Stomach (tissue), 9 donors: ENCODE measurements around the gene CACNA2D3. TPM values are rescaled to one million over a fixed set of nuclear protein-coding genes. Genes with fewer than 3 reads are reported as not detected.

Source experiments
- DNase-seq, 2 donors: peaks; one replicate each; pipeline versions ENCODE4 v3.0.0 to v3.0.0-alpha.2; 2013 to 2019
- H3K27ac ChIP-seq, 5 donors: fragments of 200-600 bp in 4 of 5; sonication (generic) in 4 of 5; one replicate each; pipeline ENCODE4 v1.5.1; 2013 to 2019; ENCODE audit warnings: mild to moderate bottlenecking in 1 of 5, moderate library complexity in 1 of 5
- H3K27me3 ChIP-seq, 3 donors: fragments of 200-600 bp; sonication (generic); one replicate each; pipeline ENCODE4 v1.5.1; 2017 to 2019; ENCODE audit warnings: mixed run types in 1 of 3
- H3K36me3 ChIP-seq, 4 donors: fragments of 200-600 bp; sonication (generic); 1 replicate in 3 of 4; 2 replicates in 1 of 4; pipeline ENCODE4 v1.5.1; 2016 to 2019
- H3K4me1 ChIP-seq, 4 donors: fragments of 200-600 bp; sonication (generic); one replicate each; pipeline ENCODE4 v1.5.1; 2016 to 2019
- H3K4me3 ChIP-seq, 4 donors: fragments of 200-600 bp; sonication (generic) in 3 of 4; one replicate each; pipeline ENCODE4 v1.5.1; 2016 to 2019; ENCODE audit warnings: mild to moderate bottlenecking in 1 of 4
- H3K9me3 ChIP-seq, 4 donors: fragments of 200-600 bp; sonication (generic); one replicate each; pipeline ENCODE4 v1.5.1; 2016 to 2019
- EP300 ChIP-seq: sonication (generic); formaldehyde crosslinking; IDR thresholded peaks from one replicate; pipeline ENCODE4 v1.6.1; 2017; ENCODE audit warnings: antibody characterized with exemption
- POLR2A ChIP-seq, 4 donors: fragments of 450-650 bp; IDR thresholded peaks; one replicate each; pipeline ENCODE4 v1.6.1; 2016; ENCODE audit warnings: antibody characterized with exemption in 4 of 4, control low read depth in 2 of 4, mild to moderate bottlenecking in 1 of 4, moderate library complexity in 1 of 4
- POLR2AphosphoS5 ChIP-seq, 3 donors: sonication (generic); formaldehyde crosslinking; IDR thresholded peaks; one replicate each; pipeline ENCODE4 v1.6.1; 2016; ENCODE audit warnings: antibody characterized with exemption in 3 of 3
- WGBS, 5 donors: extraction: QIAGEN DNeasy Blood & Tissue Kit in 3 of 5; methylation state at CpG; one replicate each; pipeline versions ENCODE4 v1.1.5 to v1.1.7; 2013 to 2018; 5-methylcytosine and 5-hydroxymethylcytosine counted together
- intact Hi-C: fragments of 100-400 bp; cut with DNase I; formaldehyde crosslinking; loops from one replicate; pipeline ENCODE4 v1.15.1; 2023; ENCODE audit warnings: low total_unique reads
- polyA plus RNA-seq, 3 donors: library from polyadenylated mRNA; stranded (reverse); fragments of 200-250 nt; gene quantifications; one replicate each; pipeline ENCODE4 v1.2.3, GENCODE V29; 2013
- total RNA-seq, 5 donors: library from RNA; depleted of rRNA; stranded (reverse); fragments of >200 nt; gene quantifications; one replicate each; pipeline versions ENCODE4 v1.1.0 to v1.2.3, GENCODE V29; 2014 to 2016
- TF ChIP-seq, protein P1 (sequence below), 7 experiments: fragments of 450-650 bp in 4 of 7; fragments of 200-600 bp in 3 of 7; sonication (generic) in 3 of 7; IDR thresholded peaks; one replicate each; pipeline ENCODE4 v1.5.1; 2016 to 2019; ENCODE audit warnings: antibody characterized with exemption in 7 of 7, control low read depth in 2 of 7, mild to moderate bottlenecking in 1 of 7
- donor health status: healthy with polysubstance abuse.
- donor health status: Bipolar disorder and iron deficiency.
- donor health status: healthy.

The CACNA2D3 gene
- total and polyA plus RNA-seq, 8 donors: 0.56 to 54.0 (median 2.9) TPM; not detected in 1

DNA sequence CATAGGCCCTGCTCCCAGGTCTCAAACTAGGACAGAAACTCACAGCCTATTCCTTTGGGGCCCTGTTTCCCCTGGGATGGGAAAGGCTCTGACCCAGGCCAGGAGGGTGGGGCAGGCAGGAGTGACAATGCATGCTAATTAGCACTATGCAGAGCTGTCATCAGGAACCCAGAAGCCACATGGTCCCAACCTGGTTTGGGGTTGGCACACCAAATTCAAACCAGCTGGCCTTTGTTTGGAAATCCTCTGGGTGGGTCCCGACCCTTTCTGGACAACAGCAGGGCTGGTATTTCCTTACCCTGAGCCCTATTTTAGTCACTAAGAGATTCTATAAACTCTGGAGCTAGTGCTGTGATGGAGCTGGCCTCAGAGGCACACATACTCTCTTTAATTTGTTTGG, 639.3 kb downstream of the CACNA2D3 start:
- no peaks in the 10 kb centered on the region for H3K9me3 ChIP-seq
- no peaks in the 10 kb centered on the region for H3K27me3 ChIP-seq
- H3K36me3 ChIP-seq: no peaks in the 10 kb centered on the region
- intact Hi-C loops: no loop called here
- no peak for DNase-seq
- no peak overlapping the region for H3K27ac ChIP-seq
- no peak overlapping the region for H3K4me3 ChIP-seq
- WGBS, 5 donors: 29 to 56% (median 38%) methylated on average over 1 of the region's 1 CpG
- no peaks in the 10 kb centered on the region for H3K4me1 ChIP-seq
- no peak for TF ChIP-seq EP300
- TF ChIP-seq, protein P1, sequence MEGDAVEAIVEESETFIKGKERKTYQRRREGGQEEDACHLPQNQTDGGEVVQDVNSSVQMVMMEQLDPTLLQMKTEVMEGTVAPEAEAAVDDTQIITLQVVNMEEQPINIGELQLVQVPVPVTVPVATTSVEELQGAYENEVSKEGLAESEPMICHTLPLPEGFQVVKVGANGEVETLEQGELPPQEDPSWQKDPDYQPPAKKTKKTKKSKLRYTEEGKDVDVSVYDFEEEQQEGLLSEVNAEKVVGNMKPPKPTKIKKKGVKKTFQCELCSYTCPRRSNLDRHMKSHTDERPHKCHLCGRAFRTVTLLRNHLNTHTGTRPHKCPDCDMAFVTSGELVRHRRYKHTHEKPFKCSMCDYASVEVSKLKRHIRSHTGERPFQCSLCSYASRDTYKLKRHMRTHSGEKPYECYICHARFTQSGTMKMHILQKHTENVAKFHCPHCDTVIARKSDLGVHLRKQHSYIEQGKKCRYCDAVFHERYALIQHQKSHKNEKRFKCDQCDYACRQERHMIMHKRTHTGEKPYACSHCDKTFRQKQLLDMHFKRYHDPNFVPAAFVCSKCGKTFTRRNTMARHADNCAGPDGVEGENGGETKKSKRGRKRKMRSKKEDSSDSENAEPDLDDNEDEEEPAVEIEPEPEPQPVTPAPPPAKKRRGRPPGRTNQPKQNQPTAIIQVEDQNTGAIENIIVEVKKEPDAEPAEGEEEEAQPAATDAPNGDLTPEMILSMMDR (IDR thresholded peaks at IDR 0.05): no peak
- TF ChIP-seq POLR2A (IDR thresholded peaks at IDR 0.05): no peak
- TF ChIP-seq POLR2AphosphoS5 (IDR thresholded peaks at IDR 0.05): no peak

DNA sequence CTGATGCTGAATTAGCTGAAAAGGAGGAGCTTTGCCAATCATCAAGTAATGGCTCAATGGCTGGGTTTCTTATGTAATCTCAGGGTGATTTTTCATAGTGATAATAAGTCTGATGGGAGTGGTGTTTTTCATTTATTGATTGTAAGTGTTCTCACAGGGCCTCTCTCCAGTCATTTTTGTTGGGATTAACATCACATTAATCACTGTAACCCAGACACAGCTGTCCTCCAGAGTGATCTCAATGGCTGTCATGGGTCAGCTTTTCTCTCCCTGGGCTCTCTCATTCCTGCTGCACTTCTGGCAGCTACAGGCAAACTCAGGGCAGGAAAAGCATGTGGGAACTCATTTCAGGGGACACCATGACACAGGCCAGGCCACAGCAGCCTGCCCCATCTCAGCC, 642.6 kb downstream of the CACNA2D3 start:
- no peak for TF ChIP-seq EP300
- no peak for TF ChIP-seq POLR2AphosphoS5 (IDR thresholded peaks at IDR 0.05)
- no peak overlapping the region for H3K4me3 ChIP-seq
- intact Hi-C loops: no loop called here

DNA sequence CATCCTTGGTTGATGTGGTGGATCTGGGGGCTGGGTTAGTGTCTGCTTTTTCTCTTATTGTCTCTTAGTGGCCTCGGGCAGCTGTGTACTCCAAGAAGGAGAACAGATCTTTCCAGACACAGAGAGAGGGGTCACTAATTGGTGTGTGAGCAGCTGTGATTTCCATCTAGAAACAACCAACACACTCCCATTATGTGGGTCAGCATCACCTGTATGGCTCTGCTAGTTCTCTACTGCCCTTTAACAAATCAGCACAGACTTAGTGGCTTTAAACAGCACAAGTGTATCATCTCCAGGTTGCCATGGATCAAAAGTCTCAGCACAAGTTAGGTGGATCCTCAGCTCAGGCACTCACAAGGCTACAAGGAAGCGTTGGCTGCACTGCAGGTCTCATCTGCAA, 648.7 kb downstream of the CACNA2D3 start:
- no peaks in the 10 kb centered on the region for H3K4me1 ChIP-seq
- no peak for DNase-seq
- H3K27me3 ChIP-seq: no peaks in the 10 kb centered on the region
- TF ChIP-seq EP300 (no peak), POLR2A (IDR thresholded peaks at IDR 0.05) (no peak), POLR2AphosphoS5 (IDR thresholded peaks at IDR 0.05) (no peak)
- TF ChIP-seq, protein P1 (IDR thresholded peaks at IDR 0.05): no peak
- H3K27ac ChIP-seq: no peak overlapping the region
- H3K9me3 ChIP-seq: no peaks in the 10 kb centered on the region
- WGBS, 5 donors: 58 to 87% (median 77%) methylated on average over 2 of the region's 2 CpGs
- no peak overlapping the region for H3K4me3 ChIP-seq
- H3K36me3 ChIP-seq: no peaks in the 10 kb centered on the region
- intact Hi-C loops: no loop called here

More for the DNA sequence above, 642.6 kb downstream of the CACNA2D3 start:
- Histone ChIP-seq H3K4me1 (no peaks in the 10 kb centered on the region), H3K36me3 (no peaks in the 10 kb centered on the region), H3K27me3 (no peaks in the 10 kb centered on the region), H3K9me3 (no peaks in the 10 kb centered on the region), H3K27ac (no peak overlapping the region)
- DNase-seq: no peak

DNA sequence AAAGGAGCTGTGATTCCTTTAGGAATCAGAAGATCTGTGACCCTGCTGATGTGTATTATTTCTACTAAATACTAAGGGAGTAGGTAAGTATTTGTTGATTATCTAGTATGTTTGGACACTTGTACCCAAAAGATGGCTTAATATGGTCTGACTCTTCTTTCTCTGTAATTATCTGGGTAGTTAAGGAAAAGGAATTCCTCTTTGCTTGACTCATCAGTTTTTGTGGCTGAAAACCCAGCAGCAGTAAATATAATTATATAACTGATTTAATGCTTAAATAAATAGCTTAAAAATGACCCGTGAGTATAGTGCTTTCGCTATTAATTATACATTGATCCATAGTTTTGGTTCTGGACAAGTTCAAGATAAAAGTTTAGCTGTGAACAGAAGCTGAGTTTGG, 649.7 kb downstream of the CACNA2D3 start:
- Histone ChIP-seq H3K27me3 (no peaks in the 10 kb centered on the region), H3K27ac (no peak overlapping the region), H3K4me1 (no peaks in the 10 kb centered on the region), H3K36me3 (no peaks in the 10 kb centered on the region), H3K9me3 (no peaks in the 10 kb centered on the region), H3K4me3 (no peak overlapping the region)
- TF ChIP-seq POLR2A (IDR thresholded peaks at IDR 0.05) (no peak), EP300 (no peak), POLR2AphosphoS5 (IDR thresholded peaks at IDR 0.05) (no peak)
- TF ChIP-seq, protein P1 (IDR thresholded peaks at IDR 0.05): no peak
- WGBS, 5 donors: 66 to 84% (median 77%) methylated on average over 2 of the region's 2 CpGs
- intact Hi-C loops: no loop called here
- DNase-seq: no peak

DNA sequence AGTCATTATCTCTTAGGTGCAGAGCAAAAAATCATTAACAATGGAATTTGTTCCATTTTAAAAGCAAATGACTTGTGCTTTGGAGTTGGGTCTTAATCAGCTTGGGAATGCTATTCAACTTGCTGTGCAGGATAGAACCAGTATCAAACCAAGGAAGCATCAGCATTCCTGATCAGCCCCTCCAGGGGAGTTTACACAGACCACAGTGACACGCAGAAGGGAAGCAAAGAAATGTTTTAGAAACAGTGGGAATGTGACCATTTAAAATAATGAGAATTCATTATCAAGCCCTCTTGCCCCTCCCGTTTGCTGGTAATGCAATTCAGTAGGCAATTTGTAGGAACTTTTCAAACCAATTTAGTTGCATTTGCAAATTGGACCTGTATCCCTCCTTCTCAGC, 650.4 kb downstream of the CACNA2D3 start:
- no peak for DNase-seq
- TF ChIP-seq EP300: no peak
- no peak for TF ChIP-seq POLR2A (IDR thresholded peaks at IDR 0.05)
- TF ChIP-seq POLR2AphosphoS5 (IDR thresholded peaks at IDR 0.05): no peak
- intact Hi-C loops: no loop called here
- Histone ChIP-seq H3K9me3 (no peaks in the 10 kb centered on the region), H3K27ac (no peak overlapping the region), H3K4me1 (no peaks in the 10 kb centered on the region), H3K4me3 (no peak overlapping the region), H3K27me3 (no peaks in the 10 kb centered on the region), H3K36me3 (no peaks in the 10 kb centered on the region)
- 58 to 80% (median 67%) methylated on average over 2 of the region's 2 CpGs for WGBS, 5 donors
